ENCODE data around the gene UROC1.

- TF ChIP-seq POLR2A (IDR thresholded peaks at IDR 0.05; ENCODE audit: low read depth, low read length) (no peak), TAF1 (IDR thresholded peaks at IDR 0.05; ENCODE audit: borderline replicate concordance, low read depth, low read length) (no peak)
These were observed 29.4 kb downstream of the UROC1 start for GRCh38 chr3:126488185-126488584.
